Panc1 (cell line): Measurements from ENCODE around the gene PUS1. TPM values are rescaled to one million over a fixed set of nuclear protein-coding genes. Genes with fewer than 3 reads are reported as not detected.

Experiments used
- ATAC-seq: fragments of 200-7000 bp; cut with Tn5 transposase; 2 replicates; pipeline ENCODE4 v1.9.1; 2020; ENCODE audit warnings: mild to moderate bottlenecking, moderate library complexity
- BruUV-seq: library from RNA; stranded (reverse); fragments of 400-500 nt; replicated peaks from 2 replicates; lab custom pipeline; 2021; lab: Mats Ljungman, UMichigan
- CTCF ChIA-PET: fragments of 300-600 bp; sonication (Branson Sonifier 250); formaldehyde crosslinking; loops from one replicate; lab custom pipeline; 2022; ENCODE audit warnings: antibody characterized with exemption; lab: Charles Lee
- POLR2A ChIA-PET: fragments of 300-600 bp; sonication (Branson Sonifier 250); formaldehyde crosslinking; loops from one replicate; lab custom pipeline; 2022; ENCODE audit warnings: antibody characterized with exemption; lab: Charles Lee
- DNase-seq: peaks from one replicate; pipeline ENCODE4 v3.0.0-alpha.2; 2010; ENCODE audit warnings: low read depth, low spot score
- H3K27ac ChIP-seq: 2 replicates; pipeline ENCODE4 v1.5.1; 2011; ENCODE audit warnings: mild to moderate bottlenecking, low read length, inconsistent platforms
- H3K27me3 ChIP-seq: fragments of 200-500 bp; sonication (Bioruptor generic); 2 replicates; pipeline ENCODE4 v1.6.0; 2014; ENCODE audit warnings: low read length, inconsistent platforms; ENCODE audit not compliant: control insufficient read depth, insufficient read depth
- H3K36me3 ChIP-seq: fragments of 200-500 bp; sonication (Bioruptor generic); 2 replicates; pipeline ENCODE4 v1.5.1; 2014; ENCODE audit warnings: inconsistent platforms, mild to moderate bottlenecking, low read length, moderate library complexity; ENCODE audit not compliant: control insufficient read depth, insufficient read depth
- H3K4me1 ChIP-seq: 2 replicates; pipeline ENCODE4 v1.5.1; 2011; ENCODE audit warnings: inconsistent platforms, mild to moderate bottlenecking, low read length, moderate library complexity; ENCODE audit not compliant: control insufficient read depth, insufficient read depth
- H3K4me3 ChIP-seq, 2 experiments: 2 replicates each; pipeline ENCODE4 v1.5.1; 2011 to 2012; ENCODE audit warnings: low read depth in 2 of 2, low read length in 2 of 2, mild to moderate bottlenecking in 2 of 2, inconsistent platforms in 1 of 2, moderate library complexity in 1 of 2
- H3K9me3 ChIP-seq: fragments of 200-500 bp; sonication (Bioruptor generic); 2 replicates; pipeline ENCODE4 v1.5.1; 2014; ENCODE audit warnings: low read depth, mild to moderate bottlenecking, inconsistent platforms, low read length, moderate library complexity; ENCODE audit not compliant: control insufficient read depth, insufficient read depth
- POLR2AphosphoS5 ChIP-seq: IDR thresholded peaks from 2 replicates; pipeline ENCODE4 v1.6.1; 2012; ENCODE audit warnings: mild to moderate bottlenecking, low read depth, low read length, moderate library complexity
- REST ChIP-seq, 2 experiments: IDR thresholded peaks; 2 replicates each; pipeline ENCODE4 v1.6.1; 2011 to 2012; ENCODE audit warnings: low read depth in 2 of 2, control low read depth in 1 of 2, low read length in 1 of 2, mild to moderate bottlenecking in 1 of 2, moderate library complexity in 1 of 2; ENCODE audit not compliant: insufficient read depth in 1 of 2
- SIN3A ChIP-seq: IDR thresholded peaks from 2 replicates; pipeline ENCODE4 v1.6.1; 2012; ENCODE audit warnings: low read depth, mild to moderate bottlenecking, low read length, moderate library complexity, borderline replicate concordance; ENCODE audit not compliant: insufficient read depth
- TCF7L2 ChIP-seq: IDR thresholded peaks from 2 replicates; pipeline ENCODE4 v1.6.1; 2011; ENCODE audit warnings: mild to moderate bottlenecking, low read depth, low read length, inconsistent platforms
- in situ Hi-C: cut with HindIII; loops from 2 replicates; pipeline ENCODE4 v1.10.0; 2016; ENCODE audit warnings: low sequenced_read_pairs, low pct_unique_long_range_greater_than_20kb
- intact Hi-C: fragments of 100-400 bp; cut with micrococcal nuclease; formaldehyde crosslinking; loops from one replicate; pipeline ENCODE4 v1.10.0; 2022; ENCODE audit not compliant: unreplicated experiment
- total RNA-seq: library from RNA; stranded (reverse); gene quantifications from one replicate; pipeline ENCODE4 v1.2.1, GENCODE V29; 2021; ENCODE audit not compliant: unreplicated experiment
- TF ChIP-seq, protein P1 (sequence below): fragments of 450-650 bp; IDR thresholded peaks from 2 replicates; pipeline ENCODE4 v1.5.1; 2017; ENCODE audit warnings: mild to moderate bottlenecking

PUS1 gene
- total RNA-seq, 1 experiment from 2014 or later, result 108 TPM

GRCh38 chr12:131928080-131928710 lies 881 bp upstream of the PUS1 start:
- intact Hi-C loops, result no loop called here
- H3K27me3 ChIP-seq, result no peaks in the 10 kb centered on the region
- ATAC-seq, result peak; percentile 45
- H3K36me3 ChIP-seq, result peaks cover 13% of the 10 kb centered on the region
- POLR2A ChIA-PET, result interaction anchor here (0.5 kb wide), 1 partner anchor 8 kb away, joined by 4 read pairs; no protein-coding TSS in a partner anchor
- no TSS peak for BruUV-seq
- H3K4me1 ChIP-seq, result no peaks in the 10 kb centered on the region
- CTCF ChIA-PET, result interaction anchor here (0.6 to 0.7 kb wide), 3 partner anchors 29 to 148 kb away, joined by 3 to 8 read pairs (median 8); no protein-coding TSS in a partner anchor
- peak overlapping the region; percentile 62 to 66 for H3K4me3 ChIP-seq
- TF ChIP-seq POLR2AphosphoS5 (no peak), SIN3A (no peak), TCF7L2 (no peak), REST (IDR thresholded peaks at IDR 0.05; ENCODE audit: insufficient read depth in 1 of 2, low read depth in 2 of 2, low read length in 1 of 2) (no peak)
- TF ChIP-seq, protein P1, sequence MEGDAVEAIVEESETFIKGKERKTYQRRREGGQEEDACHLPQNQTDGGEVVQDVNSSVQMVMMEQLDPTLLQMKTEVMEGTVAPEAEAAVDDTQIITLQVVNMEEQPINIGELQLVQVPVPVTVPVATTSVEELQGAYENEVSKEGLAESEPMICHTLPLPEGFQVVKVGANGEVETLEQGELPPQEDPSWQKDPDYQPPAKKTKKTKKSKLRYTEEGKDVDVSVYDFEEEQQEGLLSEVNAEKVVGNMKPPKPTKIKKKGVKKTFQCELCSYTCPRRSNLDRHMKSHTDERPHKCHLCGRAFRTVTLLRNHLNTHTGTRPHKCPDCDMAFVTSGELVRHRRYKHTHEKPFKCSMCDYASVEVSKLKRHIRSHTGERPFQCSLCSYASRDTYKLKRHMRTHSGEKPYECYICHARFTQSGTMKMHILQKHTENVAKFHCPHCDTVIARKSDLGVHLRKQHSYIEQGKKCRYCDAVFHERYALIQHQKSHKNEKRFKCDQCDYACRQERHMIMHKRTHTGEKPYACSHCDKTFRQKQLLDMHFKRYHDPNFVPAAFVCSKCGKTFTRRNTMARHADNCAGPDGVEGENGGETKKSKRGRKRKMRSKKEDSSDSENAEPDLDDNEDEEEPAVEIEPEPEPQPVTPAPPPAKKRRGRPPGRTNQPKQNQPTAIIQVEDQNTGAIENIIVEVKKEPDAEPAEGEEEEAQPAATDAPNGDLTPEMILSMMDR, result no peak
- H3K27ac ChIP-seq, result peak overlapping the region; percentile 82
- in situ Hi-C loops, result no loop called here
- DNase-seq, result no peak
- H3K9me3 ChIP-seq, result no peaks in the 10 kb centered on the region

GRCh38 chr12:131929581-131930456 lies 743 bp downstream of the PUS1 start:
- in situ Hi-C loops, result no loop called here
- BruUV-seq, result no TSS peak
- ATAC-seq (peak; percentile 43), DNase-seq (no peak)
- Histone ChIP-seq H3K9me3 (no peaks in the 10 kb centered on the region), H3K27ac (peak overlapping the region; percentile 95), H3K36me3 (peaks cover 17% of the 10 kb centered on the region), H3K4me3 (peak overlapping the region; percentile 78 to 85), H3K4me1 (no peaks in the 10 kb centered on the region), H3K27me3 (no peaks in the 10 kb centered on the region)
- ChIA-PET CTCF (interaction anchor here (0.6 kb wide), 1 partner anchor 14 kb away, joined by 5 read pairs; no protein-coding TSS in a partner anchor), POLR2A (interaction anchor here (0.7 kb wide), 1 partner anchor 332 kb away, joined by 3 read pairs; no protein-coding TSS in a partner anchor)
- intact Hi-C loops, result no loop called here
- TF ChIP-seq POLR2AphosphoS5, result 0 out of 2 replicates have a peak, but pooled peaks have one; percentile 40
- no peak for TF ChIP-seq TCF7L2
